Hematopoietic multipotent progenitor cell (in vitro differentiated cells): Measurements from ENCODE around the gene FNIP1. TPM values are rescaled to one million over a fixed set of nuclear protein-coding genes. Genes with fewer than 3 reads are reported as not detected.
"Not testable (repeated sequence)": the region's sequence is repeated elsewhere in the genome, so short reads cannot be mapped to it uniquely, and the experiment has no call there.

Experiments used
- DNase-seq, 3 donors: peaks; one replicate each; pipeline ENCODE4 v3.0.0-alpha.2; 2011 to 2015; ENCODE audit warnings: low read depth in 2 of 3, low spot score in 2 of 3
- total RNA-seq: library from RNA; depleted of rRNA; stranded (reverse); fragments of >200 nt; gene quantifications from one replicate; pipeline ENCODE4 v1.2.3, GENCODE V29; 2012

FNIP1 gene
- total RNA-seq, 1 donor, result 45.8 TPM

GRCh38 chr5:131787736-131788135, 9.1 kb downstream of the FNIP1 start:
- DNase-seq, result no peak

DNA sequence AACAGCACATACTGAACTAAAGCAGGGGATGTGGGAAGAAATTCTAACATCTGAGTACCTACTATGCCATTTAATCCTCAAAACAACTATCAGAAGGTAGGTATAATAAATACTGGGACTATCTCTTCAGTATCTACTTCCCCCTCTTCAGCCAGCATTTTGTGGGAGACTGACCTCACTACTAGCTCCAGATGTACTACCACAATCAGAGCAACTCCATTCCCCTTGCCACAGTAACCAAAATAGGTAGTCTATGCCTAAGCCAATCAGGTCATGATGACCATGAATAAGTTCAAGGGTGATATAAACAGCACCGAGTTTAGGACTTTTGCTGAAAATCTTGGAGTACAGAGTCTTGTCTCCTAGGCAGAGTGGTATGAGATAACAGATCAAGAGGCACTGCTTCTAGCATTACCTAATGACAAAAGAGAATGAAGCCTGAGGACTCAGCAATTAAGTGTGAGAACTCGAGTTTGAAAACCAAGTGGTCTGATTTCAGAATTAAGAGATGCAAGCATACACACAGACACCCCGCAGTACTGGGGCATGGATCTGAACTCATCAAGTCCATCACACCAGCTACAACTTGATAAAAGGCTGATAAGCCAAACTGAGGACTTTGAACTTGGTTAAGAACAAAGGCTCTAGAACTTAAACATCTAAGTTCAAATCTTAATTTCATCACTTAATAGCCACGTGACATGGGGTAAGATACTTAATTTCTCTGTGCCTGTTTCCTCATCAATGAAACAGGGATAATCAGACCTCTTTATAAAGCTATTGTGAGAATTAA, 9.7 kb downstream of the FNIP1 start:
- no peak for DNase-seq

GRCh38 chr5:131786036-131786435, 10.8 kb downstream of the FNIP1 start:
- DNase-seq, result no peak

DNA sequence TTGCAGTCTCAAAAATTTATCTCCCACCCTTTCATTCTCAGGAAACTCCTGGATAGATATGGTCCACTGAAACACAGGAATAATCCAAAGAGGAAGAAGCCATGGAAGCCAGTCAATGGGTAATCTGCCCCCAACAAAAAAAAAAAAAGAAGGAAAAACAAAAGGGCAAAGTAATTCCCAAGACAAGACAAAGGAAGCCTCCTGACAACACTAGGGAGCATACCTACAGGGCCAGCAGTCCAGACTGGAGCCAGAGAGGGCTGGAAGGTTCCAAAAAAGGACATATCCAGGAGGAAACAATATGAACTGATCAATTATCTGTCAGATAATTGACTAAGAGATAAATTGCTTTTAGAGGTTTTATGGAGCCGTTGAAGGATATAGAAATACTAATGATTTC, 12.9 kb downstream of the FNIP1 start:
- no peak for DNase-seq

- DNase-seq, result no peak
These were observed 13.5 kb downstream of the FNIP1 start for GRCh38 chr5:131783357-131783756.

DNA sequence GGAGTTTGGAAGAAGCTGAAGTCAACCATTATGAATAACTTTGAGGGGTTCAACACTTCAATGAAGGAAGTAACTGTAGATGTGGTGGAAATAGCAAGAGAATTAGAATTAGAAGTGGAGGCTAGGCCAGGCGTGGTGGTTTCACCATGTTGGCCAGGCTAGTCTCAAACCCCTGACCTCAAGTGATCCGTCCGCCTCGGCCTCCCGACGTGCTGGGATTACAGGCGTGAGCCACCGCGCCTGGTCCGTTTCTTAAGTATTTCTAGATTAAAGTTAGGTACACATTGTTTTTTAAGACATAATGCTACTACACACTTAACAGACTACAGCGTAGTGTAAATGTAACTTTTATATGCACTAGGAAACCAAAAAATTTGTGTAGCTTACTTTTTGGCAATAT, 14.1 kb downstream of the FNIP1 start:
- no peak for DNase-seq

GRCh38 chr5:131778141-131778540, 18.7 kb downstream of the FNIP1 start:
- DNase-seq, result not testable (repeated sequence)

DNA sequence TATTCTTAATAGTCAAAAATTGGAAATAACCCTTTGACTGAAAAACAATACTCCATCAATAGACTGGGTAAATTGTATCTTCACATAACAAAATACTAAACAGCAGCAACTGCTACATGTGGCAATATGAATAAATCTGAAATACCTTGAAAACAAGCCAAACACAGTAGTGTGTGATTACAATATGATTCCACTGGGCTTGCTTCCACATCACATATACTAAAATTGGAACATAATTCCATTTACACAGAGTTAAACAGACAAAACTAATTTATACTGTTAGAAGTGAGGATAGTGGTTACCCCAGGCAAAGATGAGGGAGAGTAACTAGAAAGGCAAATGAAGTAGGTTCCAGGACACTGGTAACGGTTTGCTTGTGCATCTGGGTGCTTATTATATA, 20.4 kb downstream of the FNIP1 start:
- DNase-seq, result no peak

DNA sequence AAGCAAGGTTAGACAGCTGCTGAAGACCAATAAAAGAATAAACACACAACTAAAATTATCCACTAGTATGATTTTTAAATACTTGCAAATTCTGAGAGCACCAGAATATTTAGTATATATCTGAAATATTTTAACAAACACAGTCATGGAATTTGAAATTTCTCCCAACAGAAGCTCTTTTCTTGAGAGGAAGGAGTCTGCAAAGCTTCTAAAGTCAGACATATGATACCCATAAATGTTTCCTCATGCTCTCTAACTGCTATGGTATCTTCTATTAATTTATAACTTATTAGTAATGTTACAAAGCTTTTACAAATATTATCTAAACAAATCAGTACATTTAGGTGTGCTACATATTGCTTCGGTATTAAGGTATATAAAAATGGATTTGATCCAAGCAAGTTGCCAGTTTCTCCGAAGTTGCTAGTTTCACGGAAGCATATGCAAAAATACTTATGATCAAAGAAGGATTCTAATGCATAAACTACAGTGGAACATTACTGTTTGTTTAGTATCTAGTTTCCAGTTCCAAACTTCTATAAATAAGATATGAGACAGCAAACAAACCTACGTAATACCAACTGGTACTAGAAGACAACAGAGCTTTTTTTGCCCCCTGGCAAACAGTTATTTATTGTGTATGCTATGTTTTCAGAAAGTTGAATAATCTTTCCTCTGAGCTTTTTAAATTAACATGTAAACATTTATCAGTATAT, 22.0 kb downstream of the FNIP1 start:
- no peak for DNase-seq

DNA sequence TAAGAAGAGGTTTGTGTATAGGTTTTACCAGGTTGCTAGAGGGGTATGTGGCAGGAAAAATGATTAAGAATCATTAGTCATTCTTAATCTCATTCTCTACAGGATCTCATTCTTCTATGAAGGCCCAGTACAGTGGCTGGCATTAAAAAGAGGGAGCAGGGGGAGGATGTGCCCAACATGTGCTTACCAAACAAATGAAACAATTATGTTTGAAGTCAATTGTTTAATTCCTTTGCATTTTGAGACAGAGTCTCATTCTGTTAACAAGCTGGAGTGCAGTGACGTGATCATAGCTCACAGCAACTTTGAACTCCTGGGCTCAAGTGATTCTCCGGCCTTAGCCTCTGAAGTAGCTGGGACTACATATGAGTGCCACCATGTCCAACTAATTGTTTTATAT, 23.0 kb downstream of the FNIP1 start:
- no peak for DNase-seq

GRCh38 chr5:131771692-131772091, 25.1 kb downstream of the FNIP1 start:
- DNase-seq, result no peak

DNA sequence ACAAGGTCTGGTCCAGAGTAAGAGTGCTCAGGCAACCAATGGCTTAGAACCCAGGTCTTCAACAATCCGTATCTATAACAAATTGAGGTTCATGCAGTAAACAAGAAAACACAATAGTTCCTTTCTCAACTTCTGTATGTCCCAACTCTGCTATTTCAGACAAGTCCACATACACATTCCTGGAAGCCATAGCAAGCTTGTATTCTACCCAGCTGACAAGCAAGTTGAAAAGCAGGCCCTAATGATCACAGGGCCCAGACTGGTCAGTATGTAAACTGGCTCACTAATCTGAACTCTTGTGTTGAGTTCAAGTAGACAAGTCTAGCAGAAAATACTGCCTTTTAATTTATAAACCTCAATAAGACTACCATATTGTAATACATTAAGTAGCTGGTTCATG, 26.9 kb downstream of the FNIP1 start:
- DNase-seq, result no peak

GRCh38 chr5:131769336-131769735, 27.5 kb downstream of the FNIP1 start:
- peak in 1 of 3 donors; percentile 36 for DNase-seq

DNA sequence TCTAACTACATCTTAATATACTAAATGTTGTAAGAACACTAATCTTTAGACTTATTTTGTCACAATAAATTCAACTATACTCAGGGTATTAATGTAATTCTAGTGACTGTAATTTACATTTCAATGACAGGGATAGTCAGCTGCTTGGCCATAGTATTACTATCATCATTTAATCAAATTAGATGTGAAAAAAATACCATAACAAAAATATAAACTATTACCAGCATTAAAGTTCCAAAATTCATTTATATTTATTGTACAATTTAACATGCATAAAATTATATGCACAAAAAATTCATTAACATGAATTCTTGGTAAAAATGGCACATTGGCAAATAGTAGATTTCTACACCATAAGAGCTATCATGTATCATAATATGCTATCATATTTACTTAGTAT, 28.9 kb downstream of the FNIP1 start:
- DNase-seq, result no peak

GRCh38 chr5:131766689-131767088, 30.1 kb downstream of the FNIP1 start:
- no peak for DNase-seq

DNA sequence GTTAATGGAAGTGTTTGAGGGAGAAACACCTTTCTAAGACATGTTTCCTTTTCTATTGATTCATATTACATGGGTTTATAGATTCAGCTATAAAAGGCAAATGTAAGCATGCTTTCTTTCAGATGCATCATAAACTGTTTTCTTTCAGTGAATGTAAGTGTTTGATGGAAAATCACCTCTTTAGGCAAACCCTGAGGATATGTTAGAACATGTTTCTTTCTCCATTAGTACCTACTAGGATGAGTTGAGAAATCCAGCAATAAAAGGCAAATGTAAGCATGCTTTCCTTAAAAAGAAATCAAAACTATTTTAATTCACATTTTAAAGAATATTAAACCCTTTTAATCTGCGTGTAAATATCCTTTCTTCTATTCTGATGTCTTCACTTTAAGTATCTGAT, 31.6 kb downstream of the FNIP1 start:
- DNase-seq, result no peak

DNA sequence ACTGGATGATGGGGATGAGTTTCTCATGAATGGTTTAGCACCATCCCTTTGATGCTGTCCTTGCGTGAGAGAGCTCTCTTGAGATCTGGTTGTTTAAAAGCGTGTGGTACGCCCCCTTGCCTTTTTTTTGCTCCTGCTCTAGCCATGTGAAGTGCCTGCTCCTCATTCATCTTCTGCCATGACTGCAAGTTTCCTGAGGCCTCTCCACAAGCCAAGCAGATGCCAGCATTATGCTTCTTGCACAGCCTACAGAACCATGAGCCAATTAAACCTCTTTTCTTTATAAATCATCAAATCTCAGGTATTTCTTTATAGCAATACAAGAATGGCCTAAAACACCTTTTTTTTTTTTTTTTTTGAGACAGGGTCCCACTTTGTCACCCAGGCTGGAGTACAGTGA, 32.8 kb downstream of the FNIP1 start:
- DNase-seq, result no peak

DNA sequence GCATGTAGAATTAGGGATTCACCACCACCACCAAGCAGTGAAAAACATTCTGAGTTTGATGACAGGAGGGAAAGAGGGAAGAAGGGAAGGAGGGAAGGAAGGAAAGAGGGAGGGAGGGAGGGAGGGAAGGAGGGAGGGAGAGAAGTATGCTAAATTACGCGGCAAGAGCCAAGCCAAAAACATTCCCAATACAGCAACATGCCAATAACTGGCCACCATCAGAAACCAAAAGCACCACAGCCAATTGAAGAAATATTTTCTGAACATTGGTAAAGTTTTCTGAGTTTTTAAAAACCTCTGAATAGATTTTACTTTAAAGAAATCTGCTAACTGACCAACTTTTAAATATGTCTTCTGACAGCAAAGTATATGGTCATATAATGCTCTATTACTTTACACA, 36.0 kb downstream of the FNIP1 start:
- DNase-seq, result no peak

DNA sequence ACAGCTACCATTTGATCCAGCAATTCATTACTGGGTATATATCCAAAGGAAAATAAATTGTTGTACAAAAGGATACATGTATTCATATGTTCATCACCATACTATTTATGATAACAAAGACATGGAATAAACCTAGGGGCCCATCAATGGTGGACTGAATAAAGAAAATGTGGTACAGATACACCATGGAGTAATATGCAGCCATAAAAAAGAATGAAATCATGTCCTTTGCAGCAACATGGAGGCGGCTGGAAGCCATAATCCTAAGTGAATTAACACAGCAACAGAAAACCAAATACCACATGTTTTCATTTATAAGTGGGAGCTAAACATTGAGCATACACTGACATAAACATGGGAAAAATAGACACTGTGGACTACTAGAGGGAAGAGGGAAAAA, 37.1 kb downstream of the FNIP1 start:
- no peak for DNase-seq

DNA sequence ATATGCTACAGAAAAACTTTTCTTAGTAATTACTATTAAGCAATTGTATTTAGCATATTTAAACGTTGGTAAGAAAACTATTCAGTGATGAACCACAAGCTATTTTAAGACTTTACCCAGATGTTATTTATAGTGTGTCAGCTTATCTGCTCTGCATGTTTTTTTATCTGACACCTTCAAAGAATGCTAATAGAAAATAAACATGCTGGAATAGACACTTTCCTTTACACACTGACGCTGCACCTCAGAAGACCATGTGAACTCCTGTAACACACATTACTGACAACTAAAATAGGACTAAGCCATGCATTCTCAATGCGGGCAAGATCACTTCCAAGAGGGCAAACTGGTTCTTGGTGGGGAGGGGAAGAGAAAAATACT, 38.3 kb downstream of the FNIP1 start:
- peak in 1 of 3 donors; percentile 34 for DNase-seq

DNA sequence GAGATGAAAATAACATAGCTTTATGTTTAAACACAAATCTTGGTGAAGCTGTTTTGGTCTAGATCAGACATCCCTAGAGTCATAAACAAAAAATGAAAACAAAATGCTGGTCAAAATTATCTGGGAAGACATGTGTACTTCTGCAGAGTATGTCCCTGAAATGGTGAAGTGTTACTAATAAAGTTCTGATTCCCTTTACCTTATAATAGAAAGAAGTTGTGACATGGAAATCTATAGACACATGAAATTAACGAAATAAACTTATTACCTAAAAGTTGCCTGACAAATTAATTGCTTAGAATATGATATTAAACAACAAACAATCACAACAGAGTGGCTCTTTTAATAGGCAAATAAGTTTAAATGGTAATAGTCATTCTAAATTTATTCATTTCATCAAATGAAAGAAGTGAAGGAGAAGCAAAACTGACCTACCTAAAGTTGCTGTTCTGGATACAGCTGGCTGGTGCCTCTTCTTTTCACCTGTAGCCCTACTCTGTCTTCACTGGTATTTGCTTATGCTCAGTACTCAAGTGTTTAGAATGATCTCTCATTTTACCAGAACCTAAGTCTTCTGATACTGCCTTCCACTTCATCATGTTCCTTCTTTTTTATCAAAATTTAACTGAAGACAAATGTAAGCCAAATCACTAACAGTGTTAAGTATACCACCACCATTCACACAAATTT, 38.8 kb downstream of the FNIP1 start:
- DNase-seq, result no peak

- DNase-seq, result peak in 1 of 3 donors; percentile 21
These were observed 39.9 kb downstream of the FNIP1 start for GRCh38 chr5:131756942-131757341.
